ENCODE measurements around the gene ZNF652.

Gene ZNF652

DNA sequence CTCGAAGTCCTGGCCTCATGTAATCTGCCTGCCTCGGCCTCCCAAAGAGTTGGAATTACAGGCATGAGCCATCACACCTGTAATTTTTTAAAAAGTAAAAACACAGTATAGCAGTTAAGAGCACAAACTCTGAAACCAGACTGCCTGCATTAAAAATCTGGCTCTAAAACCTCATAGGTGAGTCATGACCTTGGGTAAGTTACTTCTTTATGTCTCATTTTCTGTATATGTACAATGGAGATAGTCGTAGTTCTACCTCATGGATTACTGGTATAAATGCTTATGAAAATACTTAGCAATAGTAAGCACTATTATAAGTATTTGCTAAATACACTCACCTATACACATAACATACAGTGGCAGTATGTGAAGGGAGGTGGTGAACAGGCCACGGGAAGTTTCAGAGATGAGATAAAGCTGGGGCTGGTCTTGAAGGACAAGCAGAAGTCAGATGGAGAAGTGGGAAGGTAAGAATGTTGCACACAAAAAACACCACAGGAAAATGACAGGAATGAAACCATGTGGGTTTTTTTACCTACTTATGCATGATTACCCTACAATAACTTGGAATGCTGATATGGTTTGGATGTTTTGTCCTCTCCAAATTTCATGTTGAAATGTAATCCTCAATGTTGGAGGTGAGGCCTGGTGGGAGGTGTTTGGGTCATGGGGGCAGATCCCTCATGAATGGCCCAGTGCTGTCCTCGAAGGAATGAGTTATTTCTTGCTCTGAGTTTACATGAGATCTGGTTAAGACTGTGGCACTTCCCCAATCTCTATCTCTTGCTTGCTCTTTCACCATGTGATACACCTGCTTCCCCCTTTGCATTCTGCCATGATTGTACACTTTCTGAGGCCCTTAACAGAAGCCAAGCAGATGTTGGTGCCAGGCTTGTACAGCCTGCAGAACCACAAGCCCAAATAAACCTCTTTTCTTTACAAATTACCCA is 33.9 kb downstream of the ZNF652 start:
- Histone ChIP-seq H3K9ac (ENCODE audit: low read length) (no peak overlapping the region), H3K4me1 (ENCODE audit: low read length) (peaks cover 29% of the 10 kb centered on the region), H3K4me2 (ENCODE audit: low read depth, low read length) (no peak overlapping the region), H3K27ac (ENCODE audit: low read length) (no peak overlapping the region; the same call in 1 of the 2 replicates), H3K9me2 (replicated peaks; ENCODE audit: insufficient read depth, low read length) (no peaks in the 10 kb centered on the region), H4K20me1 (ENCODE audit: insufficient read depth, low read length) (0 out of 2 replicates have a peak, but pooled peaks cover 3% of the 10 kb centered on the region), H3K79me2 (ENCODE audit: low read length) (peaks cover 86% of the 10 kb centered on the region), H3F3A (ENCODE audit: insufficient read depth, low read length) (0 out of 2 replicates have a peak, but pooled peaks cover 10% of the 10 kb centered on the region), H2AFZ (ENCODE audit: low read length) (no peak overlapping the region), H3K36me3 (replicated peaks; ENCODE audit: insufficient read depth, low read length) (no peaks in the 10 kb centered on the region), H3K4me3 (ENCODE audit: low read length) (no peak overlapping the region), H3K9me3 (replicated peaks; ENCODE audit: insufficient read depth, low read length) (no peaks in the 10 kb centered on the region), H3K27me3 (replicated peaks; ENCODE audit: insufficient read depth, low read length) (no peaks in the 10 kb centered on the region)
- TF ChIP-seq EZH2phosphoT487 (IDR thresholded peaks at IDR 0.05; ENCODE audit: low read length) (no peak), EZH2 (optimal IDR thresholded peaks at IDR 0.05; ENCODE audit: low read depth, low read length) (no peak)
- TF ChIP-seq, protein P1, sequence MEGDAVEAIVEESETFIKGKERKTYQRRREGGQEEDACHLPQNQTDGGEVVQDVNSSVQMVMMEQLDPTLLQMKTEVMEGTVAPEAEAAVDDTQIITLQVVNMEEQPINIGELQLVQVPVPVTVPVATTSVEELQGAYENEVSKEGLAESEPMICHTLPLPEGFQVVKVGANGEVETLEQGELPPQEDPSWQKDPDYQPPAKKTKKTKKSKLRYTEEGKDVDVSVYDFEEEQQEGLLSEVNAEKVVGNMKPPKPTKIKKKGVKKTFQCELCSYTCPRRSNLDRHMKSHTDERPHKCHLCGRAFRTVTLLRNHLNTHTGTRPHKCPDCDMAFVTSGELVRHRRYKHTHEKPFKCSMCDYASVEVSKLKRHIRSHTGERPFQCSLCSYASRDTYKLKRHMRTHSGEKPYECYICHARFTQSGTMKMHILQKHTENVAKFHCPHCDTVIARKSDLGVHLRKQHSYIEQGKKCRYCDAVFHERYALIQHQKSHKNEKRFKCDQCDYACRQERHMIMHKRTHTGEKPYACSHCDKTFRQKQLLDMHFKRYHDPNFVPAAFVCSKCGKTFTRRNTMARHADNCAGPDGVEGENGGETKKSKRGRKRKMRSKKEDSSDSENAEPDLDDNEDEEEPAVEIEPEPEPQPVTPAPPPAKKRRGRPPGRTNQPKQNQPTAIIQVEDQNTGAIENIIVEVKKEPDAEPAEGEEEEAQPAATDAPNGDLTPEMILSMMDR (IDR thresholded peaks at IDR 0.05; ENCODE audit: low read length) = no peak
- DNase-seq = no peak

DNA sequence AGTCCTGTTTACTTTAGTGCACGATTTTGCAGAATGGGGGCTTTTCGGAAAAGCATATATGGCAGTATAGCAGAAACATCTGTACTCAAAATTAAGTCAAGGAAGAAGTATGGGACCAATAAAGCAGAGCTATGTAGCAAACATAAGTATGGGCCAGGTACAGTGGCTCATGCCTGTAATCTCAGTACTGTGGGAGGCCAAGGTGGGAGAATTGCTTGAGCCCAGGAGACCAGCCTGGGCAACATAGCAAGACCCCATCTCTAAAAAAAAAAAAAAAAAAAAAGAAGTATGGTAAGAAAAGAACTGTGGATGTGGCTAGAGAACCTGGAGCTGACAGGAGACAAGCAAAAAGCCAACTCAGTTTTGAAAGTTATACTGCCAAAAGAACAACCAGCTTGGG is 36.1 kb downstream of the ZNF652 start:
- Histone ChIP-seq H3K4me2 (ENCODE audit: low read depth, low read length) (no peak overlapping the region), H3K9me2 (replicated peaks; ENCODE audit: insufficient read depth, low read length) (no peaks in the 10 kb centered on the region), H2AFZ (ENCODE audit: low read length) (no peak overlapping the region), H4K20me1 (ENCODE audit: insufficient read depth, low read length) (0 out of 2 replicates have a peak, but pooled peaks cover 4% of the 10 kb centered on the region), H3K27me3 (replicated peaks; ENCODE audit: insufficient read depth, low read length) (no peaks in the 10 kb centered on the region), H3K4me3 (ENCODE audit: low read length) (no peak overlapping the region), H3K4me1 (ENCODE audit: low read length) (peaks cover 29% of the 10 kb centered on the region), H3K79me2 (ENCODE audit: low read length) (peaks cover 88% of the 10 kb centered on the region), H3F3A (ENCODE audit: insufficient read depth, low read length) (0 out of 2 replicates have a peak, but pooled peaks cover 10% of the 10 kb centered on the region), H3K36me3 (replicated peaks; ENCODE audit: insufficient read depth, low read length) (no peaks in the 10 kb centered on the region), H3K27ac (ENCODE audit: low read length) (no peak overlapping the region), H3K9ac (ENCODE audit: low read length) (no peak overlapping the region), H3K9me3 (replicated peaks; ENCODE audit: insufficient read depth, low read length) (no peaks in the 10 kb centered on the region)
- no peak for DNase-seq
- TF ChIP-seq EZH2phosphoT487 (IDR thresholded peaks at IDR 0.05; ENCODE audit: low read length) (no peak), EZH2 (optimal IDR thresholded peaks at IDR 0.05; ENCODE audit: low read depth, low read length) (no peak)
- TF ChIP-seq, protein P1 (IDR thresholded peaks at IDR 0.05; ENCODE audit: low read length) = no peak

DNA sequence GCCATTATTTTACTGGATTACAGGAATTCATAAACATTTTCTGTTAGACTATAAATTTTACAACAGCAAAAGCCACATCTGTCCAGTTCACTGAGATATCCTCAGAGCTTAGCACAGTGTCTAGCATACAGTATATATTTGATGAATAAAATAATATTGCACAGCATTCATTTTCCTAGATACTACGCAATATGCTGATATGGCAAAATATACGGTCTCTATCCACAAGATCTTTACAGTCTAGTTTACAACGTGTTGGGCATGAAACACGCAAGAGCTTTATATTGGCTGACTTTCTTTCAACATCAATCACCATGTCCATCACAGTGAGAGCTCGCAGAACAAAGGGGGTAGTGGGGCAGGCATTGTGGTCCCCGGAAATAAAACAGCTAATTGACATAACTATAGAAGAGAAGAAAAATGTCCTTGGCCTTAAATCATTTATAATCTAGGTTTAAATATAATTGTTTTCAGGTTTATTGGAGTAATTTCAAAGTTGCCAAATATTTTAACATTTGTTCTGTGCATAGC is 43.5 kb downstream of the ZNF652 start:
- Histone ChIP-seq H3F3A (ENCODE audit: insufficient read depth, low read length) (0 out of 2 replicates have a peak, but pooled peaks cover 9% of the 10 kb centered on the region), H3K4me2 (ENCODE audit: low read depth, low read length) (no peak overlapping the region), H3K36me3 (replicated peaks; ENCODE audit: insufficient read depth, low read length) (no peaks in the 10 kb centered on the region), H3K9me3 (replicated peaks; ENCODE audit: insufficient read depth, low read length) (no peaks in the 10 kb centered on the region), H3K9me2 (replicated peaks; ENCODE audit: insufficient read depth, low read length) (no peaks in the 10 kb centered on the region), H3K27me3 (replicated peaks; ENCODE audit: insufficient read depth, low read length) (no peaks in the 10 kb centered on the region), H3K4me1 (ENCODE audit: low read length) (peaks cover 4% of the 10 kb centered on the region; the same call in 1 of the 2 replicates), H3K4me3 (ENCODE audit: low read length) (no peak overlapping the region), H4K20me1 (ENCODE audit: insufficient read depth, low read length) (0 out of 2 replicates have a peak, but pooled peaks cover 4% of the 10 kb centered on the region), H2AFZ (ENCODE audit: low read length) (no peak overlapping the region), H3K79me2 (ENCODE audit: low read length) (peaks cover 43% of the 10 kb centered on the region), H3K27ac (ENCODE audit: low read length) (no peak overlapping the region), H3K9ac (ENCODE audit: low read length) (no peak overlapping the region)
- TF ChIP-seq EZH2phosphoT487 (IDR thresholded peaks at IDR 0.05; ENCODE audit: low read length) (no peak), EZH2 (optimal IDR thresholded peaks at IDR 0.05; ENCODE audit: low read depth, low read length) (no peak)
- TF ChIP-seq, protein P1 (IDR thresholded peaks at IDR 0.05; ENCODE audit: low read length) = no peak
- DNase-seq = no peak
